H1 (cell line): ENCODE results near the gene FGD4.

Experiments used
- ASH2L ChIP-seq: fragments of 200-600, 300-600 bp; sonication (generic); IDR thresholded peaks from one replicate; pipeline ENCODE4 v1.7.1; 2017; ENCODE audit warnings: low read length
- CEBPB ChIP-seq: IDR thresholded peaks from 2 replicates; pipeline ENCODE4 v1.6.1; 2012; ENCODE audit warnings: low read depth, low read length
- JUND ChIP-seq: IDR thresholded peaks from 2 replicates; pipeline ENCODE4 v1.6.1; 2011; ENCODE audit warnings: mild to moderate bottlenecking, improper control_type of control experiment, low read length
- POLR2A ChIP-seq, 2 experiments: IDR thresholded peaks; 1 replicate in 1 of 2; 2 replicates in 1 of 2; pipeline ENCODE4 v1.6.1; 2011; ENCODE audit warnings: low read depth in 2 of 2, low read length in 2 of 2, mild to moderate bottlenecking in 2 of 2; ENCODE audit errors: control extremely low read depth in 1 of 2

- TF ChIP-seq CEBPB (no peak), POLR2A (IDR thresholded peaks at IDR 0.05; ENCODE audit: control extremely low read depth in 1 of 2, low read depth in 2 of 2, low read length in 2 of 2) (no peak), JUND (no peak), ASH2L (no peak)
Measured at GRCh38 chr12:32532422-32532821, 133.1 kb downstream of the FGD4 start.
